HG02588 (cell line): ENCODE results near the gene SLC2A4.

Source experiments
- ATAC-seq: cut with Tn5 transposase; IDR thresholded peaks from one replicate; pipeline ENCODE4 v1.9.1; 2021; ENCODE audit warnings: mild to moderate bottlenecking, moderate library complexity; ENCODE audit not compliant: unreplicated experiment

SLC2A4 gene

GRCh38 chr17:7296189-7296861 lies 14.8 kb downstream of the SLC2A4 start:
- ATAC-seq, result no peak

DNA sequence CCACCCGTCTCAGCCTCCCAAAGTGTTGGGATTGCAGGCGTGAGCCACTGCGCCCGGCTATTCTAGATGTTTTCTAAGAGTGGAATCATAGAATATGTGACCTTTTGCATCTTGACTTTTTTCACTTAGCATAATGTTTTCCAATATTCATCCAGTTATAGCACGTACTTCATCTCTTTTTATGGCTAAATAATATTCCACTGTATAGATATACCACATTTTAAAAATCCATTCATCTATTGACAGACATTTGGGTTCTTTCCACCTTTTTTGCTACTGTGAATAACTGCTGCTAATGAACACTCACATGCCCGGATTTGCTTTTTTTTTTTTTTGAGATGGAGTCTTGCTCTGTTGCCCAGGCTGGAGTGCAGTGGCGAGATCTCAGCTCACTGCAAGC lies 22.7 kb downstream of the SLC2A4 start:
- ATAC-seq, result no peak

DNA sequence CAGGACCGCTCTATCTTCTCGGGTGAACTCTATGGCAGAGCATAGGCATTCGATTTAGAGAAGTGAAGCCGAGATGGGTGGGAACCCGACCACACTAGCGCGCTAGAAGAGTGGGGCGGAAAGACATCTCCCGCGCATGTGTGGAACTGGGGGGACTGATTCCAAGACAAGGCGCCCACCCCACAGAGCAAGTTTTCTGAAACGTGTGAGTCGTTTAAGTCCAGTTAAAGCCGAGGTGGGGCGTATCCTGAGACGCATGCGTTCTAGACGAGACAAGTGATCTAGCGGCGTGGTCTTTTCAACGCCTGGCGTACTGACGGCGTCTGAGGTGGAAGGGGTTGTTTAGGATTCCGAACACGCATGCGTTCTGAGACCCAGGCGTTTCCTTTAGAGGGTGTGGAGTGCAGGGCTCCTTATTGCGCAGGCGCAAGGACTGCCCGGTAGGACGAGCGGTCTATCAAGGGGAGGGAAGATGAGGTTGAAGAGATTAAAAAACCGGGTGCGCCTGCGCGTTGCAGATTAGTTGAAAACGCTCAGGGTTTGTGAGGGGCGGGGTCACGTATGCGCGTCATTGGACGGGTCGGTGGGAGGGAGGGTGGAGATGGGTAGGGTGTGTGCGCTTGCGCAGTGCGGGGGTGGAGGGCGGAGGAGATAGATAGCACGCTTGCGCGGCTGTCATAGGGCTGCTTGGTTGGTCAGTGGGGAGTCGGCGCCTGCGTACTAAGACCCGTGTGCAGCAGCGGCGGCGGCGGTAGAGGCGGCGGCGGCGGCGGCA lies 25.6 kb downstream of the SLC2A4 start, which contains the start of gene EIF5A:
EIF5A (plus strand) TSS at position 718 of the 775 bp plus-strand sequence. CDS start 2,008 bp downstream, outside the sequence.
- peak; percentile 69 for ATAC-seq

GRCh38 chr17:7307686-7308624 lies 26.4 kb downstream of the SLC2A4 start:
- ATAC-seq, result peak; percentile 4

- no peak for ATAC-seq
Measured at GRCh38 chr17:7308625-7309433, 27.3 kb downstream of the SLC2A4 start.

- ATAC-seq, result no peak
Measured at GRCh38 chr17:7309628-7310027, 28.1 kb downstream of the SLC2A4 start.

DNA sequence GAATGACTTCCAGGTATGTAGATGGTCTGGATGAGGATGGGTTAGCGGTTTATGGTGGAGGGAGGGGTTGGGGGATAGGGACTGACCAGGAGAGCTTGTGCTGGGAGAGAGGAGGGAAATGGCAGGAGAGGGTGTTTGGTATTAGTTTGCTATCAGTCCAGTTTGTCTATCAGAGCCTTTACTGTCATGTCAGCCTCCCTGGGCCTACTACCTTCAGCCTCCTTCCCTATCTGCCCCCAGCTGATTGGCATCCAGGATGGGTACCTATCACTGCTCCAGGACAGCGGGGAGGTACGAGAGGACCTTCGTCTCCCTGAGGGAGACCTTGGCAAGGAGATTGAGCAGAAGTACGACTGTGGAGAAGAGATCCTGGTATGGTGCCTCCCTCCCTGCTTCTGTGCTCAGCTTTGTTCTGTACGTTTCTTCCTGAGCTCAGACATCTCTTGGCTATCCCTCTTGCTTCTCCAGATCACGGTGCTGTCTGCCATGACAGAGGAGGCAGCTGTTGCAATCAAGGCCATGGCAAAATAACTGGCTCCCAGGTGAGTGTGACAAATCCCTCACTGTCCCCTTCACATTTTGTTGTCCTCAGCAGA lies 29.7 kb downstream of the SLC2A4 start:
- ATAC-seq, result no peak

GRCh38 chr17:7312432-7313087 lies 31.0 kb downstream of the SLC2A4 start:
- ATAC-seq, result no peak

DNA sequence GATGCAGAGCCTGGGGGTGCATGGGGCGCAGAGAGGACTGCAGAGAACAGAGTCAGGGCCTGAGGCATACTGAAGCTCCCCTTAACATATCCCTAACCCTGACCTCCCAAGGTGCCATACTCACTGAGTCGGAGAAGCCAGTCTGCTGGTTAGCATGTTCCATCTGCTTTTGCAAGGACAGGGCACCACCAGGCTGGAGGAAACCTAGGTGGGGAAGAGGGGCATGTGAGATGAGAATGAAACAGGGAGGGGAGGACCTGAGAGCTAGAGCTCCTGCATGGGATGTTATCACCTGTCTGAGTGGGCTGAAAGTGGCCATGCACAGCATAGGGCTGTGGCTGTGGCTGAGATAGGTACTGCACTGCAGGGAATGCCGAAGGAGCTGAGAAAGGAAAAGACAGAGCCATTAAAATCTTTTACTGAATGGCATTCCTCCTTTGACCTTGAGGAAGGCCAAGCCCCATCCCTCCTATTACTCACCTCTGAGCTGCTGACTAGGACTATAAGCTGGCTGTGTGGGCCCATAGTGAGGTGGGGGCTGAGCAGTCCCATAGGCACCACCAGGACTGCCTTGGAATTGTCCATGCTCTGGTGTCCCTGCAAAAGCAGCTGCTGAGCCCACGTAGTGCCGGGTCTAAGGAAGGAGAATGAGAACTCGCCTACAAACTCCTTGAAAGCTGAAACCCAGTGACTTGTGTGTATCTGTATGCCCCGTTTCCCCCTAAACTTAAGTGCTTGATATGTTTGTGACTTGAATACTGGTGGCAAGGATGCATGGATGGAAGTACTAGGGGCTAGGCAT lies 31.8 kb downstream of the SLC2A4 start:
- no peak for ATAC-seq

GRCh38 chr17:7313890-7314718 lies 32.6 kb downstream of the SLC2A4 start:
- no peak for ATAC-seq

- peak; percentile 72 for ATAC-seq
Measured at GRCh38 chr17:7314719-7315569, 33.4 kb downstream of the SLC2A4 start, which contains the start of gene GPS2. Gene GPS2 (minus strand): TSS chr17:7315360. CDS start chr17:7315052, 308 bp downstream.

- no peak for ATAC-seq
Measured at GRCh38 chr17:7315570-7316235, 34.2 kb downstream of the SLC2A4 start.

DNA sequence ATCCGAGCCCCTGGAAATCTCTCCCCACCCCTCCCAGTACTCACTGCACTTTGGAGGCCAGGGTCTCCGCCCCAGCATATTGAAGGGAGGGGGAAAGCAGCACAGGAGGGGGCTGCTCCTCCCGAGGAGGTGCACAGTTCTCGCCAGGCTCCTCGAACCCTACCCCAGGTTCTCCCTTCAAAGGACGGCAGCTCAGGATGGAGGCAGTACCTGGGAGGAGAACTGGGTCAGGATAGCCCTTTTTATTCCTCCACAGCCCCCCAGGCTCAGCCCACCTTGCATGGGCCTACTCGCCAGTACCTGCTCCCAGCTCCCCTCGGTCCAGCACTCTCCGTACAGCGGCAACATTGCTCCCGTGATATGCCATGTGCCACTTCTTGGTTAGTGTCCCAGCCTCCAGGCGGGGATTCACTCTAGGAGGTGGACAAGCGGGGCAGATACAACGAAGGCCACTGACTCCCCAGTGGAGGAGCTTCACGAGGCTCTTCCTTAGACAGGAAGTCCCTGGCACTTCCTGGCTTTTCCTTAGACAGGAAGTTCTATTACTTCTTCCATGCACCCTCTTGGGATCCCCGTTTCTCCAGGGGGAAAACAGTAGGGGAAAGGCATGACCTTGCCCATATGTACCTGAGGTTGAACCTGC lies 35.8 kb downstream of the SLC2A4 start:
- ATAC-seq, result no peak

GRCh38 chr17:7318121-7318860 lies 36.8 kb downstream of the SLC2A4 start:
- no peak for ATAC-seq

GRCh38 chr17:7321466-7321865 lies 39.9 kb downstream of the SLC2A4 start:
- ATAC-seq, result no peak
